Retina (tissue), 1 donor: ENCODE measurements around the gene EIPR1.
A peak's percentile ranks its signal among the peaks of the same experiment; 100 is the strongest.
"Not testable (repeated sequence)": the region's sequence is repeated elsewhere in the genome, so short reads cannot be mapped to it uniquely, and the experiment has no call there.

Source experiments
- DNase-seq: peaks from one replicate; pipeline ENCODE4 v3.0.0-alpha.2; 2016

Gene EIPR1

DNA sequence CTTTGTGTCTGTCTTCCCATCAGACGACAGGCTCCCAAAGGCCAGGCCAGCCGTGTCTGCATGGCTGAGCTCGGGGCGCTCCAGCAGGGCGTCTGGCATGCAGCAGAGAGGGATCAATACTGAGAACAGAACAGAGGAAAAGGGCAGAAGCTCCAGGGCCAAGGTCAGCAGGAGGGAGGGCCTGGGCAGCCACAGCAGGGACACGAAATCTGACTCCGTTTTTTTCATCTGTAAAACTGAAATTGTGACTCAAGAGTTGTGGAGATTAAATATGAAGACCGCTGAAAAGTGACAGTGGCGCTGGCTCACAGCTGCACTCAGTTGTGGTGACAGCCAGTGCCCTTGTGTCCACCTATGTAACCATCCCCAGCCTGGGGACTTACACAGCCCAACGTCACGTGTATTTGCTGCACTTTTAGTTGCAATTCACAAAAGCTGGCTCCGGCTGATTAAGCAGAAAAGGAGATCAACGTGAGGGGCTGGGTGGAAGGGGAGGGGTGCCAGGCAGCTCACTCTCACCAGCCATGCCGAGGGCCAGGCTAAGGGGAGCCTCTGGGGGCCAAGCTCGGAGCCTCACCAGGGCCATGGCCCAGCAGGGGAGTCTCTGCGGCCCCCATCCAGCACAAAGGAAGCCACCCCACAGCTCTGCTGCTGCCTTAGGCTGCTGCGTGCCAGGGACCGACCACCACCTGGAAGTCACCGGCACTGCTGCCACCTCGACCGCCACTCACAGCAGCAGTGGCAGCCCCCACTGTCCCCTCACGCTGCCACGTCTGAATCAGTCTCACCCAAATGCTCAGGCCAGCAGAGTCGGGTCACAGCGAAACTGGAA lies 74.7 kb downstream of the EIPR1 start:
- DNase-seq, result peak; percentile 94

DNA sequence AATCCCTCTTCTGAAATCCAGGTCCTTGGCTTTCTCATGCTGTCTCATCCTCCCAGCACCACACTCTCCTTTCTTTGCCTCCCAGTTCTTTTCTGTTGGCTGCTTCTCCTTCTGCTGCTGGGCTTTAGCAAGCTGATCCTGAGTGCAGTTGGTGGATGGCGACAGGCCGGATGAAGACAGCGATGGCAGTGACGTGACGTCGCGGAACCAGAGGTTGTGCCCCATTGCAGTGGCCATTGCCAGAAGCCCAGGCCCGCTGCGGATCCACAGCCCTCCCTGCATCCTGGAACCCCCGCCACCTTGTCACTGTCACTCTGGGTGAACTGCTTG lies 75.2 kb downstream of the EIPR1 start:
- no peak for DNase-seq

GRCh38 chr2:3301001-3301400 lies 76.6 kb downstream of the EIPR1 start:
- DNase-seq, result no peak

DNA sequence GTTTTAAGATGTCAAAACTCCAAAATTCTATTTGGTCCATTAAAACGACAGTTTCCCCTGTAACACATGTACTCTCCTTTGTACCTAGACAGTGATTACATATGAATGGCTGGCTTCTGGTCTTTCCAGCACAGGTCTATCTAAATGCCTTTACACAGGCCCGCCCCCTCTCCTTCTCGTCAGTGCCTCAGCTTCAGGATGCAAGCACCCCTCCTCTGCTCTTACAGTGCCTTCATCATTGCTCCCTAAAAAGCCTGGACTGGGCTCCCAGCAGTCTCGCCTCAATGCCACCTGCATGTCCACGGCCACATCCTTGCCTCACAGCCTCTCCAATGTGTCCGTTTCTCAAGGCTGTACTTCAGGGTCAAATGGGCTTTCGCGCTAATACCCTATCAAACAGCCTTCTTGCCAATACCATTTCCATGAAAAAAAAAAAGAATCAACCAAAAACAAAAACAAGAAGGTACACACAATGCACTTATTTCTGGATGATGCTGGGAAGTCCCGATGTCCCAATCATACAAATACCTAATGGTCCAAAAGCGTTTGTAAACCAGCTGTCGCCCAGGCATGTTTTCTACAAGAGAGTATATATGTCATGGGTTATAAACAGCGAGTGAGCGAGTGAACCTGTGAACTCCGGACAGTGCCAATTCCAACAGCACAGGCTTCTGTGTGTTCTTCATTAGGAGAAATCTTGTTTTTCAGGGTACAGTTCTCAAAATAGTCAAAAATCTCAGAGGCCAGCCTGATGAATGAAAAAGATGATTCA lies 77.2 kb downstream of the EIPR1 start:
- no peak for DNase-seq

DNA sequence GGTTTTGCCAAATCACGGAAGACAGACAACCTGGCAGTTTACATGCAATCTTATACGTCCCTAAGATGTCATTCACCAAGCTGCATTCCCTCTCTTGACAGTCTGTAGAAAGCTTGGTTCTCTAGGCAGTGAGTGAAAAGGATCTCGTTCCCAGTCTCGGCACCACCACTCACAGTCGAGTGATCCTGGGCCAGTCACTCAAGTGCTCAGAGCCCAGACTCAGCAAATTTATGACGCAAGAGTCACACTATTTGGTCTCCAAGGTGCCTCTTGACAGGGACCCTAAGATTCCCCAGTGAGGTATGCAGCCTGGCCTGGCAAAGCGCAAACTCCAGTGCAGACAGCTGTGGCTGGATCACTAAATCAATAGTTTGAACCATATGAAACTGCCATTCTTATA lies 77.9 kb downstream of the EIPR1 start:
- DNase-seq, result no peak

DNA sequence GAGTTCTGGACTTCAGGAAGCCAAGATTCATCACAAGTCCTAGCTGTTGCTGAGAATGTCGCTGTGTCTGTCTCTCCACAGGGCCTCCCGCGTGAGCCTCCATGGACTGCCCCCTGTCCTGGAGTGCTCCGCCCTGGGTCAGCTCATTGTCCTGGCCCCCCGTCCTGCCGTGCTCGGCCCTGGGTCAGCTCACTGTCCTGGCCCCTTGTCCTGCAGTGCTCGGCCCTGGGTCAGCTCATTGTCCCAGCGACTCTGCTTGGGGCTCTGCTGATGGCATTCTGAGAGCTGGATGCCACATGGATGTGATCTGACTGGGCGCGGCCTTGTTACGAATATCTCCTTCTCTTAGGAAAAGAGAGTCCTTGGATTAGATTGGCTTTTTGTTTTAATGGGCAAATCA lies 78.5 kb downstream of the EIPR1 start:
- no peak for DNase-seq

DNA sequence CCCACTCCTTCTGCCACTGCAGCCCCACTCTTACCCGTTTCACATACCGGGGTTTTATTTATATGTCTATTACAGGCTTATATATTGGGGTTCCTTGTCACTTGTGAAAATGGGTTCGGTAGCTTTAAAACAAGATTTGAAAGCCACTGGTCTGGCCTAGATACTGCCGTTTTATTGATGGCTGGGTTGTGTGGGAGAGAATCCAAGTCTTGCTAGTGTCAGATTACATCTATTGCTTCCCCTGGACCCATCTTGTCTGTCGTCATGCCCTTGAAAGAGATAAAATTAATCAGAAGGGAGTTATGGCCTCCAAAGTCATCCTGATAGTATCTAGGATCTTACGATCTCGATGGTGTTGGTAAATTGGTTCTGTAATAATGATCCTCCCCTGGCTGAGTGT lies 79.4 kb downstream of the EIPR1 start:
- no peak for DNase-seq

DNA sequence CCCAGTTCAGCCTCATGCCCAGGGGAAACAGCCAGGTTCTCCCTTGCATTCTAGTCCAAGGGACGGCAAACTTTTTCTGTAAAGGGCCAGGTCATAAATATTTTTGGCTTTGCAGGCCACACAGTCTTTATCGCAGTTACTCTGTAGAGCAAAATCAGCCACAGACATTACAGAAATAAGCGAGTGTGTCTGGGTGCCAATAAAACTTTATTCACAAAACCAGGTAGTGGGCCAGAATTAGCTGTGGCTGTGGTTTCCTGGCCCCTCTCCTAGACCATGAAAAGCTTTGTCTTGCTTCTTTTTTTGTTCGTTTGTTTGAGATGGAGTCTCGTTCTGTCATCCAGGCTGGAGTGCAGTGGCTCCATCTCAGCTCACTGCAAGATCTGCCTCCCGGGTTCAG lies 80.1 kb downstream of the EIPR1 start:
- no peak for DNase-seq

DNA sequence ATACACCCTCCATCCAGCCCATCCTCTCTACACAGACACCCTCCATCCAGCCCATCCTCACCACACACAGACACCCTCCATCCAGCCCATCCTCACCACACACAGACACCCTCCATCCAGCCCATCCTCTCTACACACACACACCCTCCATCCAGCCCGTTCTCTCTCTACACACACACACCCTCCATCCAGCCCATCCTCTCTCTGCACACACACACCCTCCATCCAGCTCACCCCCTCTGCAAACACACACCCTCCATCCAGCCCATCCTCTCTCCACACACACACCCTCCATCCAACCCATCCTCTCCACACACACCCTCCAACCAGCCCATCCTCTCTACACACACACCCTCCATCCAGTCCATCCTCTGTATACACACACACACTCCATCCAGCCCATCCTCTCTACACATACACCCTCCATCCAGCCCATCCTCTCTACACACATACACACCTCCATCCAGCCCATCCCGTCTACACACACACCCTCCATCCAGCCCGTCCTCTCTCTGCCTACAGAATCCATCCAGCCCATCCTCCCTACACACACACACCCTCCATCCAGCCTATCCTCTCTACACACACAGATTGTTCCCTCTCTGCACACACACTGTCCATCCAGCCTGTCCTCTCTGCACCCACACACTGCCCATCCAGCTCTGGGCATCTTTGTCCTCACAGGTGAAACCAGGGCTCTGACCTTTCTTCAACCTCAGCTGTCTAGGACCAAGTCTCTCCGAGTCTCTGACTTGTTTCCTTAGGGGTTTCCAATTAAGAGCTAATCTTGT lies 81.2 kb downstream of the EIPR1 start:
- no peak for DNase-seq

DNA sequence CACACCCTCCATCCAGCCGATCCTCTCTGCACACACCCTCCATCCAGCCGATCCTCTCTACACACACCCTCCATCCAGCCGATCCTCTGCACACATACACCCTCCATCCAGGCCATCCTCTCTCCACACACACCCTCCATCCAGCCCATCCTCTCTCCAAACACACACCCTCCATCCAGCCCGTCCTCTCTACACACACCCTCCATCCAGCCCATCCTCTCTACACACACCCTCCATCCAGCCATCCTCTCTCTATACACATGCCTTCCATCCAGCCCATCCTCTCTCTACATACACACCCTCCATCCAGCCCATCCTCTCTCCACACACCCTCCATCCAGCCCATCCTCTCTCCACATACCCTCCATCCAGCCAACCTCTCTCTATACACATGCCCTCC lies 83.1 kb downstream of the EIPR1 start:
- DNase-seq, result no peak

DNA sequence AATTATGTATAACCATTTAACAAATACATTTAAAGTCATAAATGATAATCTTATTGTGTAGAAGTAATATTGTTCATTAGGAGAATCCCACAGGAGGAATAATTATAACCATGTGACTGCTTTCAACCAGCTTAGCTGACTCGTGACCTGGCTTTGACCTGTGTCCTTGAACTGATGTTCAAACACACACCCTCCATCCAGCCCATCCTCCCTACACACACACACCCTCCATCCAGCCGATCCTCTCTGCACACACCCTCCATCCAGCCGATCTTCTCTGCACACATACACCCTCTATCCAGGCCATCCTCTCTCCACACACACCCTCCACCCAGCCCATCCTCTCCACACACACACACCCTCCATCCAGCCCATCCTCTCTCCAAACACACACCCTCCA lies 83.5 kb downstream of the EIPR1 start:
- no peak for DNase-seq

GRCh38 chr2:3293221-3293620 lies 84.4 kb downstream of the EIPR1 start:
- DNase-seq, result peak; percentile 50

DNA sequence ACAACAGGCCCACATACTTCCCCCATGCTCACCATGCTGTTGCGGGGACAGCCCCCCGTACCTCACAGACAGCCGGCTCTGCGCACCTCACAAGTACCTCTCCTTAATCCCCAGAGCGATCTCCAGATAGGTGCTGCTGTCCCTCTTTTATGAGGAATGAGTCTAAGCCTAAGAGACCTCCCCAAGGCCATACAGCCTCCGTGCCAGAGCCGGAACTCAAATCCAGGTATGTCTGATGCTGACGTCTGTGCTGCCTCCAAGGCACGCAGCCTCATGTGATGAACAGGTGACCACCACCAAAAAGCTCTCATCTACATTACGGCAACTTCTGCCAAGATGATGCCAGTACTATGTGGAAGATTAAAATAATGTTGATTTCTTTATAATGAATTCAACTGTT lies 85.2 kb downstream of the EIPR1 start:
- DNase-seq, result no peak

- DNase-seq, result no peak
Observed at GRCh38 chr2:3291750-3292149, 85.9 kb downstream of the EIPR1 start.

DNA sequence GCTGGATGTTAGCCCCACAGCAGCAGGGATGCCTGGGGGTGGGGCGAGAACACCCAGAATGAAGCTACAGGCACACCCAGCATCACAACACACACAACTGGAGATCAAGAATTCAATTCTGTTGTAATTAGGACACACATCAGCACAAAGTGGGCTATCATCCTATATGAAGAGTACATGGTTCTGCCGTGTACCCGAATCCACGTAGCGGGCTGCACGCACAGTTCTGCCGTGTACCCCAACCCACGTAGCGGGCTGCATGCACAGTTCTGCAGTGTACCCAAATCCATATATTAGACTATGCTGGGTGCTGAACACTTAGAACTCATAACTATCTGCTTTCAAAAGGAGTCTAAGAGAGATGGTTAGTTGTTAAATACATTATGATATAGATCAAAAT lies 86.5 kb downstream of the EIPR1 start:
- DNase-seq, result no peak

DNA sequence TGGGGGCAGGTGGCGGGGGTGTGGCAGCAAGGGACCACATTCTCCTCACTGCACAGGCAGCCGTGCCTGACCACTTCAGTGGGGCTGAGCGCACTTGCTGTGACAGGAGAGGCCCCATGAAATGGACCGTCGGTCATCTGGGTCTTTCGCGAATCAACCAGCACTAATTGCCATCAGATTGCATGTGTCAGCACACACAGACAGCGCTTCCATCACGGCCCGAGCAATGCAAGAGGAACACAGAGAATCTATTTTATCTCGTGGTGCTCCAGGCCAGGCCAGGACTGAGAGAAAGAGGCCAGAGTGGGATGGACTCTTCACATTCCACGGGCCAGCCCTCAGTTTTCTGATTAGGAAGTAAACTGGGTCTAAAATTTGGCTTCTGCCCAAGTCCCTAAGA lies 87.0 kb downstream of the EIPR1 start:
- peak; percentile 74 for DNase-seq

DNA sequence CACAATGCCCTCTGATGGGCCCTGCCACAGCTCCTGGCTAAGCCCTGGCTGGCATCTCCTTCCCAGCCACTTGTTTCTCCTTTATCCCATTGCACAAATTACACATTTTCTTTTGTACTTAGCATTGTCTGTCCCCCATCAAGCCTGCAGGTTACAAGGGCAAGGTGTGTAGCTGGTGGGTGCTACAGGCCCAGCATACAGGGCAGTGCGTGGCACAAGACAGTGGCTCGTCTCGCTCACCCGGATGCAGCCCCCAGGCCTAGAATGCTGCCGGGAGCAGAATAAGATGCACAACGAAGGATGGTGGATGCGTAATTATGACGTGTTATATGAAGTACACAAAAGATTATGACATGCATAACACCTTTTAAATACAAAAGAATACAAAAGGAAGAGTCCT lies 87.6 kb downstream of the EIPR1 start:
- DNase-seq, result no peak

DNA sequence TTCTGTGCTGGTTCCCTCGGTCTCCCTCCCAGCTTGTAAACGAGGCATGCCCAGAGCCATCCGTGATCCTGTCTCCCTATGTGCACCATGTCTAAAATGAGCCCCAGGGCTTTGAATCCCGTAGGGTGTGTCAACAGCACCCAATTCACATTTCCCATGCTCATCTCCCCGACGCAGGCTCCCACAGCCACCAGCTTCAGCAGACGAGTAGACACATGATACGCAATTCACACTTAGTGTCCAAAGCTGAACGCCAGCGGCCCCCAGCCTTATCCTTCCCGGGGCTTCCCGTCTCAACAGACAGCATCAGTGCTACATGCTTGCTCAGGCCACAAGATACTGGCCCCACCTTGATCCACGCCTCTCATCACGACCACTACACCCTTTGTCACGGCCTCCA lies 88.1 kb downstream of the EIPR1 start:
- DNase-seq, result no peak

DNA sequence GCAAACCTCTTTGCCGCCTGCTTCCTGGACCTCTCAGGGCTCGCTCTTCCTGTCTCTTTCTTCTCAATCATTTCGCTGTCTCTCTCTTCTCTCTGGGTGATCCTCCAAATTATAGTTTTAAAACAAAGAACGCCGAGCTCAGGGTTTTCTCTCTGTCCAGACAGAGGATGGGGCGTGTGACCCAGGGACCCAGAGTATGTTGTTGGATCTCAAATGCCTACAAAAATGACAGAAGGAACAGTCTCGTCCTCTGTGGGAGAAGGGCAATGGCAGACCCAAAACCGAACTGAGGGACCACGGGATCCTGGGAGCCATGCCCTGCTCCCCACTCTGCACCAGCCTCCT lies 88.5 kb downstream of the EIPR1 start:
- no peak for DNase-seq

DNA sequence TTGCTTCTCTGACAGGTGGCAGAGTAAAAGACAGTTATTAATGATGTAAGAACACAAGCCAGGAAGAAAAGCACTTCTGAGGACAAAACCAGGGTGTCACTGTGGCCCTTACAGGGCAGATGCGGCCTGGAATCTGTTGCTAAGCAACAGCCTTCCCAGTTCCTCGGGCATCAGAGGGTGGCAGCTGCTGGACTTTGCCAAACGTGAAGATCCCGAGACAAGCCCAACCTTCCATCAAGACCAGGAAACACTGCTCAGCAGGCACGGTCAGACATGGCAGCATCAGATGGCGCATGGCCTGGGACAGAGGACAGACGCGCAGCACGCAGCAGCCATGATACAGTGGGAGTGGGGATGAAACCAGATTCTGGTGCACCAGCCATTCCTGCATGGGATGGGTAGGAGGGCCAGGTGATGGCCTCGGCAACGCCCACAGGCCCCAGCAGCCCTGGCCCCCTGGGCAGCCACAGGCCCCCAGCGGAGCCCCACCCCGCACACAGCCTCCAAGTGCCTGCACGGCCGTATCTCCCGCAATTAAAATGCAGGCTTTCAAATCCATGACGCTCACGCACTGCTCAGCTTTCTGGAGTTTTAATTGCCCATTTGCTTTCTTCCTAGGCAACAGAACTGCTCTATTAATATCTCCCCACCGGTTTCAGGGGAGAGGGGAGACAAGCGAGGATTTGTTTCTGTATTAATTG lies 89.0 kb downstream of the EIPR1 start:
- peak; percentile 71 for DNase-seq

- no peak for DNase-seq
Observed at GRCh38 chr2:3287896-3288295, 89.7 kb downstream of the EIPR1 start.

DNA sequence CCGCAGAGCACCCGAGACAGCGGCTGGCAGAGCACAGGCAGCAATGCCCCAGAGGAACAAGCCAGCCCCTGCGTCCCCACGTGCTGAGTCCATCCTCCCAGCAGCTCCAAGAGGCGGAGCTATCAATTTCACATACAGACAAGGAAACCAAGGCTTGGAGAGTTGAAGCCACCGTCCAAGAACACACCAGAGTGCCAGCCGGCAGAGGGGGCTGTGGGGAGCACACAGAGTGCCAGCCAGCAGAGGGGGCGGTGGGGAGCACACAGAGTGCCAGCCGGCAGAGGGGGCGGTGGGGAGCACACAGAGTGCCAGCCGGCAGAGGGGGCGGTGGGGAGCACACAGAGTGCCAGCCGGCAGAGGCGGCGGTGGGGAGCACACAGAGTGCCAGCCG lies 91.0 kb downstream of the EIPR1 start:
- DNase-seq, result not testable (repeated sequence)
